Fibroblast of lung (primary cell): ENCODE data around the gene CD3G. TPM values are rescaled to one million over a fixed set of nuclear protein-coding genes. Genes with fewer than 3 reads are reported as not detected.

ENCODE experiments used
- DNase-seq, 2 donors: peaks; one replicate each; pipeline versions ENCODE4 v3.0.0 to v3.0.0-alpha.2; 2010; ENCODE audit warnings: low read depth in 2 of 2
- H2AFZ ChIP-seq: 2 replicates; pipeline ENCODE4 v1.5.1; 2012; ENCODE audit warnings: low read length, control low read depth, inconsistent platforms
- H3K27ac ChIP-seq: 2 replicates; pipeline ENCODE4 v1.5.1; 2011; ENCODE audit warnings: low read length, control low read depth; ENCODE audit not compliant: insufficient read depth
- H3K27me3 ChIP-seq: 2 replicates; pipeline ENCODE4 v1.5.1; 2011; ENCODE audit warnings: mild to moderate bottlenecking, low read length; ENCODE audit not compliant: control insufficient read depth, insufficient read depth
- H3K36me3 ChIP-seq: 2 replicates; pipeline ENCODE4 v1.5.1; 2011; ENCODE audit warnings: low read length; ENCODE audit not compliant: control insufficient read depth, insufficient read depth
- H3K4me1 ChIP-seq: 2 replicates; pipeline ENCODE4 v1.5.1; 2011; ENCODE audit warnings: low read length; ENCODE audit not compliant: control insufficient read depth, insufficient read depth; ENCODE audit errors: extremely low read depth
- H3K4me2 ChIP-seq: 2 replicates; pipeline ENCODE4 v1.5.1; 2011; ENCODE audit warnings: low read length, control low read depth; ENCODE audit not compliant: insufficient read depth; ENCODE audit errors: extremely low read depth
- H3K4me3 ChIP-seq, 4 experiments: fragments of 200-600 bp in 1 of 4; sonication (generic) in 1 of 4; replicated peaks in 1 of 4; 2 replicates each; pipeline ENCODE4 v1.5.1; 2011 to 2016; ENCODE audit warnings: low read length in 4 of 4, low read depth in 3 of 4, mild to moderate bottlenecking in 3 of 4, control low read depth in 2 of 4, inconsistent platforms in 1 of 4, mixed read lengths in 1 of 4; ENCODE audit not compliant: insufficient read depth in 1 of 4; ENCODE audit errors: control extremely low read depth in 1 of 4
- H3K79me2 ChIP-seq: 2 replicates; pipeline ENCODE4 v1.5.1; 2012; ENCODE audit warnings: mild to moderate bottlenecking, low read length, inconsistent platforms; ENCODE audit not compliant: control insufficient read depth, insufficient read depth
- H3K9ac ChIP-seq: 2 replicates; pipeline ENCODE4 v1.5.1; 2011; ENCODE audit warnings: mild to moderate bottlenecking, low read length, control low read depth; ENCODE audit not compliant: insufficient read depth
- H3K9me3 ChIP-seq: 2 replicates; pipeline ENCODE4 v1.5.1; 2012; ENCODE audit warnings: low read depth, low read length; ENCODE audit not compliant: control insufficient read depth, insufficient read depth
- H4K20me1 ChIP-seq: 2 replicates; pipeline ENCODE4 v1.5.1; 2011; ENCODE audit warnings: low read length; ENCODE audit not compliant: control insufficient read depth, insufficient read depth; ENCODE audit errors: extremely low read depth
- EZH2 ChIP-seq: IDR thresholded peaks from 2 replicates; pipeline ENCODE4 v1.5.1; 2012; ENCODE audit warnings: low read length, control low read depth, mild to moderate bottlenecking; ENCODE audit errors: missing control alignments
- polyA plus RNA-seq, 2 donors: library from polyadenylated mRNA; depleted of rRNA in 1 of 2; stranded (reverse) in 1 of 2; unstranded in 1 of 2; fragments of >200 nt; gene quantifications; 2 replicates each; pipeline ENCODE4 v1.2.1, GENCODE V29; 2011 to 2012; ENCODE audit warnings: missing spikeins in 1 of 2
- total RNA-seq: library from RNA; depleted of rRNA; stranded (reverse); fragments of >200 nt; gene quantifications from 2 replicates; pipeline ENCODE4 v1.2.1, GENCODE V29; 2014
- TF ChIP-seq, protein P1 (sequence below), 2 donors: IDR thresholded peaks in 1 of 2; conservative IDR thresholded peaks in 1 of 2; 1 replicate in 1 of 2; 2 replicates in 1 of 2; pipeline ENCODE4 v1.5.1; 2011 to 2012; ENCODE audit warnings: low read length in 2 of 2, control low read depth in 1 of 2, inconsistent platforms in 1 of 2, low read depth in 1 of 2, mild to moderate bottlenecking in 1 of 2

CD3G gene
- total and polyA plus RNA-seq, 2 donors (not counting 1 experiment from before 2014, with no cell fraction given) = not detected

DNA sequence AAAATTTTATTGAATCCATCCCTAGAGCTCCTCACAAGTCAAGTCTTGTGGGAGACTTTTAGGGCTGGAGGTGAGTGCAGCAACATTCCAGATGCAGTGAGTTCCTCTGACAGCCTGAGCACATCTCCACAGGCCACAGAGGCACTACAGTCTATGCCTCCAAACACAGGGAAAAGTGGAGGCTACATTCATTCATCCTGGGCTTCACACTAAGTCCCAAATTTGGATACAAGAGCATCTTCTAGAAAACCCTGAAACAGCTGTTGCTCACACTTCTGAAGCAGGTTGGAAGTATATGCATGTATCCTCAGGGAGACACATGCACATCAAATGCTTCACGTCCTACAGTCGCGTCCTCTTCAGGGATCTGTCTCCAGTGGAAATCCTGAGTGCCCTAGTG, 2.9 kb upstream of the CD3G start:
- no peaks in the 10 kb centered on the region for H3K9me3 ChIP-seq
- H3K4me3 ChIP-seq = no peak overlapping the region
- no peaks in the 10 kb centered on the region for H3K36me3 ChIP-seq
- no peaks in the 10 kb centered on the region for H4K20me1 ChIP-seq
- DNase-seq = no peak
- H3K9ac ChIP-seq = no peak overlapping the region
- no peak overlapping the region for H2AFZ ChIP-seq
- H3K4me1 ChIP-seq = no peaks in the 10 kb centered on the region
- peaks cover 3% of the 10 kb centered on the region for H3K27me3 ChIP-seq
- no peak overlapping the region for H3K27ac ChIP-seq
- no peak for TF ChIP-seq EZH2
- TF ChIP-seq, protein P1, sequence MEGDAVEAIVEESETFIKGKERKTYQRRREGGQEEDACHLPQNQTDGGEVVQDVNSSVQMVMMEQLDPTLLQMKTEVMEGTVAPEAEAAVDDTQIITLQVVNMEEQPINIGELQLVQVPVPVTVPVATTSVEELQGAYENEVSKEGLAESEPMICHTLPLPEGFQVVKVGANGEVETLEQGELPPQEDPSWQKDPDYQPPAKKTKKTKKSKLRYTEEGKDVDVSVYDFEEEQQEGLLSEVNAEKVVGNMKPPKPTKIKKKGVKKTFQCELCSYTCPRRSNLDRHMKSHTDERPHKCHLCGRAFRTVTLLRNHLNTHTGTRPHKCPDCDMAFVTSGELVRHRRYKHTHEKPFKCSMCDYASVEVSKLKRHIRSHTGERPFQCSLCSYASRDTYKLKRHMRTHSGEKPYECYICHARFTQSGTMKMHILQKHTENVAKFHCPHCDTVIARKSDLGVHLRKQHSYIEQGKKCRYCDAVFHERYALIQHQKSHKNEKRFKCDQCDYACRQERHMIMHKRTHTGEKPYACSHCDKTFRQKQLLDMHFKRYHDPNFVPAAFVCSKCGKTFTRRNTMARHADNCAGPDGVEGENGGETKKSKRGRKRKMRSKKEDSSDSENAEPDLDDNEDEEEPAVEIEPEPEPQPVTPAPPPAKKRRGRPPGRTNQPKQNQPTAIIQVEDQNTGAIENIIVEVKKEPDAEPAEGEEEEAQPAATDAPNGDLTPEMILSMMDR (conservative IDR thresholded peaks at IDR 0.05 in 1 of 2, IDR thresholded peaks at IDR 0.05 in 1 of 2; ENCODE audit: low read depth in 1 of 2, low read length in 2 of 2) = no peak
- no peaks in the 10 kb centered on the region for H3K79me2 ChIP-seq
- no peak overlapping the region for H3K4me2 ChIP-seq

DNA sequence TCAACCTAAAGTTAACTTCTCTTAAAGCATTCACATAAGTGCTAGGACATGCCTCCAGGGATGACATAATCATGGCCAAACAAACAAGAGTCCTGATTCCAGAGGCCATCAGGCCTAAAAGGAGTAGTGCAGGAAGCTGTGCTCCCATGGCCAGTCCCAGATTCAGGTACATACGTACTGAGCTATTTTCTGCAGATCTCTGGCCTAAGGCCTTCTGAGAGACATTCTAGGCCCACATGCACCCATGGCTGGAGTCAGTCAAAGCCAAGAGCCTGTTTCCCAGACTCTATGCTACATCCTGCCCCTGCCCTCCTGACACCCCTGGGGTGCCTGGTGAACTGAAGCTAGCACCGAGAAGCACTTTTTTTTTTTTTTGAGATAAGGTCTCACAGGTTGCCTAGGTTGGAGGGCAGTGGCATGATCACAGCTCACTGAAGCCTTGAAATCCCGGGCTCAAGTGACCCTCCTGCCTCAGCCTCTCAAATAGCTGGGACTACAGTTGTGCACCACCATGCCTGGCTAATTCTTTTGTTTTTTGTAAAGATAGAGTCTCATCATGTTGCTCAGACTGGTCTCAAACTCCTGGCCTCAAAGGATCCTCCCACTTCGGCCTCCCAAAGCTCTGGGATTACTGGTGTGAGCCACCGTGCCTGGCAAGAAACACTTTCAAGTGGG, 2.2 kb upstream of the CD3G start:
- peaks cover 3% of the 10 kb centered on the region for H3K27me3 ChIP-seq
- H3K4me1 ChIP-seq = no peaks in the 10 kb centered on the region
- no peaks in the 10 kb centered on the region for H3K79me2 ChIP-seq
- H4K20me1 ChIP-seq = no peaks in the 10 kb centered on the region
- H3K4me3 ChIP-seq = no peak overlapping the region
- no peak for TF ChIP-seq EZH2
- TF ChIP-seq, protein P1 (conservative IDR thresholded peaks at IDR 0.05 in 1 of 2, IDR thresholded peaks at IDR 0.05 in 1 of 2; ENCODE audit: low read depth in 1 of 2, low read length in 2 of 2) = no peak
- H2AFZ ChIP-seq = no peak overlapping the region
- H3K36me3 ChIP-seq = no peaks in the 10 kb centered on the region
- no peaks in the 10 kb centered on the region for H3K9me3 ChIP-seq
- no peak overlapping the region for H3K9ac ChIP-seq
- H3K27ac ChIP-seq = no peak overlapping the region
- H3K4me2 ChIP-seq = no peak overlapping the region
- DNase-seq = no peak

DNA sequence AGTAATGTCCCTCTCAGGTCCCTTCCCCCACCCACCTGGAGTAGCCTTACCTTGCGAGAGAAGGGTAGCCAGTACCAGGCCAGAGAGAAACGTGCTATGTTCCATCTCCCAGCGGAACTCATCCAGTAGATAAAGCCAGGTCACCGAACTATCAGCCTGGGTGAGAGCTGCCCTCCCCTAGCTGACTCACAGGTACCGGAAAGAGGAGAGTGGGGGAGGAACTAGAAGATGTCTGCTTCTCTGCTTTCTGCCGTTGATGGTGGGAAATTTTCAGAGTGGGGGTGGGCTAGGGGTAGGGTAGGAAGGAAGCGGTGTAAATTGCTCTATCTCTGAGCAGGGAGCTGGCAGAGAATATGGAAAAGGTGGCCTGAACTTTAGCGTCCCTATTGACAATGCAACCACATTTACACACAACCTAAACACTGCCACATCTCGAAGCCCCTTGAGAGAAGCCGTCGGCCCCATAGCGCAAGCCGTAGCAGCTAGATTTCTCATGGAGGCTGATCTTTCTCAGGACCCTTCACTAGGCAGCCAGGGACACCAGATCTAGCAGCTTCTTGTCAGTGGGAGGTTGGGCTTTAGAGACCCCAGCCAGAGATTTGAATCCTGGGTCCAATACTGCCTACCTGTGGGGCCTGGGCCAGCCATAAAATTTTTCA, 1.5 kb upstream of the CD3G start, which contains the start of gene CD3D:
CD3D (minus strand) TSS at position 203 of the 659 bp plus-strand sequence; CDS start at position 105, 98 bp downstream.
- Histone ChIP-seq H3K27ac (no peak within 1 kb of the TSS), H3K4me3 (no peak within 1 kb of the TSS), H3K27me3 (peaks cover 3% of the 10 kb centered on the region), H2AFZ (no peak within 1 kb of the TSS), H3K4me1 (no peaks in the 10 kb centered on the region), H3K9me3 (no peaks in the 10 kb centered on the region), H3K36me3 (no peaks in the 10 kb centered on the region), H4K20me1 (no peaks in the 10 kb centered on the region), H3K9ac (no peak within 1 kb of the TSS), H3K79me2 (no peaks in the 10 kb centered on the region), H3K4me2 (no peak within 1 kb of the TSS)
- no peak for DNase-seq
- no peak for TF ChIP-seq EZH2
- TF ChIP-seq, protein P1 (conservative IDR thresholded peaks at IDR 0.05 in 1 of 2, IDR thresholded peaks at IDR 0.05 in 1 of 2; ENCODE audit: low read depth in 1 of 2, low read length in 2 of 2) = no peak
